ENCODE measurements around the gene PDSS1.
"Not testable (repeated sequence)": the region's sequence is repeated elsewhere in the genome, so short reads cannot be mapped to it uniquely, and the experiment has no call there.

PDSS1 gene

GRCh38 chr10:26781797-26782196 lies 84.3 kb downstream of the PDSS1 start:
- H3K9me3 ChIP-seq (replicated peaks in 1 of 11), result peaks cover 0 to 57% (median 14%) of the 10 kb centered on the region in 11 experiments; a peak in 12 of 22 replicates
- peaks cover 27 to 63% (median 39%) of the 10 kb centered on the region in 11 experiments for H3K36me3 ChIP-seq
- H3K4me1 ChIP-seq, result peaks cover 28 to 79% (median 43%) of the 10 kb centered on the region in 10 experiments; a peak in 19 of 20 replicates
- H3K4me3 ChIP-seq, result no peak overlapping the region
- H3K9ac ChIP-seq, result peak overlapping the region in 4 of 11 experiments; percentile 2 to 60 (median 36); a peak in 7 of 22 replicates
- peak overlapping the region in 8 of 11 experiments; percentile 3 to 83 (median 54); a peak in 13 of 22 replicates for H3K4me2 ChIP-seq
- TF ChIP-seq Cebpa-rat (IDR thresholded peaks at IDR 0.05), result no peak
- peak overlapping the region in 5 of 11 experiments; percentile 31 to 81 (median 60); a peak in 9 of 22 replicates for H3K27ac ChIP-seq
- no peaks in the 10 kb centered on the region for H3K27me3 ChIP-seq
- peaks cover 12 to 99% (median 67%) of the 10 kb centered on the region in 11 experiments; a peak in 19 of 22 replicates for H4K20me1 ChIP-seq

DNA sequence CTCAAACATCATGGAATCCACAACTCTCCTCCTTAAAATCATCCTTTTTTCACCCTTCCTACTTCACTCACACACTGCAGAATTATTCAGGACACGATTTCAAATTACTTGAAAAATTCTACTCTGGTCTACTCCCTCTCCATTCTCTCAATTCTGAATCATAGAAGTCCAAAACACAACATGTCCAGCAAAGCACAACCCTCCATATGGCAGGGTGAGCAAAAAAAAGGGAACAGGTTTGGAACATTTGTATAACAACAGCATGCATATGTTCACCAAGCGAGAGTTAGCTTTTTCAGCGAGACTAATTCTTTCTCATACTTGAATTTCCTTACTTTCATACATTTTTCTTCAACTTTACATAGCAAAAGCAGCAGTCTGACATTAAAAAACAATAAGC lies 89.9 kb downstream of the PDSS1 start:
- Histone ChIP-seq H3K9ac (no peak overlapping the region), H3K4me2 (no peak overlapping the region), H3K9me3 (replicated peaks in 1 of 11) (peaks cover 7 to 87% (median 60%) of the 10 kb centered on the region in 11 experiments; a peak in 20 of 22 replicates), H4K20me1 (peaks cover 0 to 99% (median 18%) of the 10 kb centered on the region in 11 experiments; a peak in 11 of 22 replicates), H3K4me3 (no peak overlapping the region), H3K27me3 (no peaks in the 10 kb centered on the region), H3K4me1 (peaks cover 0 to 63% (median 18%) of the 10 kb centered on the region in 10 experiments; a peak in 12 of 20 replicates), H3K36me3 (peaks cover 52 to 85% (median 69%) of the 10 kb centered on the region in 11 experiments), H3K27ac (no peak overlapping the region)
- no peak for TF ChIP-seq Cebpa-rat (IDR thresholded peaks at IDR 0.05)

DNA sequence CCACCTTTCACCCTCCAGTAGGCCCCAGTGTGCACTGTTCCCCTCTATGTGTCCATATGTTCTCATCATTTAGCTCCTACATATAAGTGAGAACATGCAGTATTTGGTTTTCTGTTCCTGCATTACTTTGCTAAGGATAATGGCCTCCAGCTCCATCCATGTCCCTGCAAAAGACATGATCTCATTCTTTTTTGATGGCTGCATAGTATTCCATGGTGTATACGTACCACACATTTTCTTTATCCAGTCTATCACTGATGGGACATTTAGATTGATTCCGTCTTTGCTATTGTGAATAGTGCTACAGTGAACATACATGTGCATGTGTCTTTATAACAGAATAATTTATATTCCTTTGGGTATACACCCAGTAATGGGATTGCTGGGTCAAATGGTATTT lies 92.3 kb downstream of the PDSS1 start:
- peaks cover 58 to 84% (median 72%) of the 10 kb centered on the region in 11 experiments for H3K36me3 ChIP-seq
- not testable (repeated sequence) for H3K27ac ChIP-seq, H3K27me3 ChIP-seq, H3K4me2 ChIP-seq, H3K4me3 ChIP-seq, H3K9ac ChIP-seq
- peaks cover 0 to 61% (median 6%) of the 10 kb centered on the region in 10 experiments; a peak in 8 of 20 replicates for H3K4me1 ChIP-seq
- peaks cover 7 to 85% (median 68%) of the 10 kb centered on the region in 11 experiments; a peak in 20 of 22 replicates for H3K9me3 ChIP-seq (replicated peaks in 1 of 11)
- H4K20me1 ChIP-seq, result peaks cover 0 to 100% (median 17%) of the 10 kb centered on the region in 11 experiments; a peak in 11 of 22 replicates

DNA sequence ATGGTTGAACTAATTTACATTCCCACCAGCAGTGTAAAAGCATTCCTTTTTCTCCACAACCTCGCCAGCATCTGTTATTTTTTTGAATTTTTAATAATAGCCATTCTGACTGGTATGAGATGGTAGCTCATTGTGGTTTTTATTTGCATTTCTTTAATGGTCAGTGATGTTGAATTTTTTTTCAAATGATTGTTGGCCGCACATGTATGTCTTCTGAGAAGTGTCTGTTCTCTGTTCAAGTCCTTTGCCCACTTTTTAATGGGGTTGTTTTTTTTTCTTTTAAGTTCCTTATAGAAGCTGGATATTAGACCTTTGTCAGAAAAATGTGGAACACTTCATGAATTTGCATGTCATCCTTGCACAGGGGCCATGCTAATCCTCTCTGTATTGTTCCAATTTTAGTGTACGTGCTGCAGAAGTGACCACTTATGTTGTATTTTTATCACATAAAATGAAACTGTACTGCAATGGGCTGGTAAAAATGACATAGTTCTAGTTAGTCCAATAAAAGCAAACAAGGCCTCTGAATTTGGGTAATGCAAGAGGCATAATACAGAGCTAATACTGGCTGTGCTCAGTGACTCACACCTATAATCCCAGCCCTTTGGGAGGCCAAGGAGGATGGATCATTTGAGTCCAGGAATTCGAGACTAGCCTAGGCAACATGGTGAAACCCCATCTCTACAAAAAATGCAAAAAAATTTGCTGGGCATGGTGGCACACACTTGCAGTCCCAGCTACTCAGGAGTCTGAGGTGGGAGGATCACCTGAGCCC lies 92.9 kb downstream of the PDSS1 start:
- Histone ChIP-seq H3K27me3 (no peaks in the 10 kb centered on the region), H3K4me3 (0 out of 20 replicates have a peak overlapping the region, but pooled peaks of 1 of the 10 experiments have one; percentile 10), H3K27ac (no peak overlapping the region), H3K9ac (no peak overlapping the region), H3K4me2 (no peak overlapping the region; a peak in 2 of 22 replicates), H3K36me3 (peaks cover 54 to 82% (median 72%) of the 10 kb centered on the region in 11 experiments), H3K9me3 (replicated peaks in 1 of 11) (peaks cover 8 to 86% (median 73%) of the 10 kb centered on the region in 11 experiments; a peak in 20 of 22 replicates), H3K4me1 (peaks cover 0 to 56% (median 1%) of the 10 kb centered on the region in 10 experiments; a peak in 8 of 20 replicates), H4K20me1 (peaks cover 0 to 100% (median 14%) of the 10 kb centered on the region in 11 experiments; a peak in 11 of 22 replicates)
- TF ChIP-seq Cebpa-rat (IDR thresholded peaks at IDR 0.05), result no peak

GRCh38 chr10:26792758-26793495 lies 95.4 kb downstream of the PDSS1 start:
- Histone ChIP-seq H3K9ac (peak overlapping the region in 1 of 11 experiments; percentile 39; a peak in 1 of 22 replicates), H4K20me1 (peaks cover 0 to 100% (median 4%) of the 10 kb centered on the region in 11 experiments; a peak in 10 of 22 replicates), H3K27me3 (no peaks in the 10 kb centered on the region), H3K36me3 (peaks cover 48 to 80% (median 69%) of the 10 kb centered on the region in 11 experiments), H3K9me3 (replicated peaks in 1 of 11) (peaks cover 32 to 91% (median 87%) of the 10 kb centered on the region in 11 experiments; a peak in 21 of 22 replicates), H3K4me3 (no peak overlapping the region), H3K27ac (peak overlapping the region in 1 of 11 experiments; percentile 17; a peak in 1 of 22 replicates), H3K4me2 (peak overlapping the region in 2 of 11 experiments; percentile 16 to 31; a peak in 3 of 22 replicates), H3K4me1 (peaks cover 0 to 52% (median 5%) of the 10 kb centered on the region in 10 experiments; a peak in 12 of 20 replicates)
- TF ChIP-seq Cebpa-rat (IDR thresholded peaks at IDR 0.05), result no peak
